ENCODE data around the gene FBXO46. TPM values are rescaled to one million over a fixed set of nuclear protein-coding genes. Genes with fewer than 3 reads are reported as not detected.

Gene FBXO46
- total RNA-seq, 2 experiments from 2014 or later = 17.2 to 17.5 TPM

DNA sequence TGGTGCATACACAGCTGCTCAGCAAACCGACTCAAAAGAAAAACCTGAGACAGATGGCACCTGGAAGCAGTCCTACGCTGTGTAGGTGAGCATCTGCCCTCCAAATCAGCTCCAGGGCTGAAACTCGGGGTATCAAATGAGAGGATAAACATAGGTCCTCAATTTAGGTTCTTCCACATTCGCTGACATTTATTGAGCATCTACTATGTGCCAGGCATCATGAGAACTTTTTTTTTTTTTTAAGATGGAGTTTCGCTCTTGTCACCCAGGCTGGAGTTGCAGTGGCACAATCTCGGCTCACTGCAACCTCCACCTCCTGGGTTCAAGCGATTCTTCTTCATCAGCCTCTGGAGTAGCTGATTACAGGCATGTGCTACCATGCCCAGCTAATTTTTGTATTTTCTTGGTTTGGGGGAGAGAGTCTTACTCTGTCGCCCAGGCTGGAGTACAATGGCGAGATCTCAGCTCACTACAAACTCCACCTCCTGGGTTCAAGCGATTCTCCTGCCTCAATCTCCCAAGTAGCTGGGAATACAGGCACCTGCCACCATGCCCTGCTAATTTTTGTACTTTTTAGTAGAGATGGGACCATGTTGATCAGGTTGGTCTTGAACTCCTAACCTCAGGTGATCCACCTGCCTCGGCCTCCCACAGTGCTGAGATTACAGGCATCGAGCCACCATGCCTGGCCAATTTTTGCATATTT lies 24.8 kb downstream of the FBXO46 start:
- CTCF ChIA-PET = interaction anchor here (2.1 kb wide), 1 partner anchor 12 kb away, joined by 5 read pairs; no protein-coding TSS in a partner anchor
- Mint-ChIP-seq H3K4me1 (ENCODE audit: low read depth) (peaks cover 11% of the 10 kb centered on the region), H3K36me3 (ENCODE audit: low read depth) (peaks cover 22% of the 10 kb centered on the region), H3K4me3 (no peak overlapping the region), H3K9me3 (no peaks in the 10 kb centered on the region), H3K27ac (no peak overlapping the region), H3K27me3 (no peaks in the 10 kb centered on the region)
- ATAC-seq (ENCODE audit: poor library complexity) (no peak), DNase-seq (no peak)
- H3K36me3 ChIP-seq (ENCODE audit: insufficient read depth, low read length) = peaks cover 18% of the 10 kb centered on the region
- TF ChIP-seq, protein P1, sequence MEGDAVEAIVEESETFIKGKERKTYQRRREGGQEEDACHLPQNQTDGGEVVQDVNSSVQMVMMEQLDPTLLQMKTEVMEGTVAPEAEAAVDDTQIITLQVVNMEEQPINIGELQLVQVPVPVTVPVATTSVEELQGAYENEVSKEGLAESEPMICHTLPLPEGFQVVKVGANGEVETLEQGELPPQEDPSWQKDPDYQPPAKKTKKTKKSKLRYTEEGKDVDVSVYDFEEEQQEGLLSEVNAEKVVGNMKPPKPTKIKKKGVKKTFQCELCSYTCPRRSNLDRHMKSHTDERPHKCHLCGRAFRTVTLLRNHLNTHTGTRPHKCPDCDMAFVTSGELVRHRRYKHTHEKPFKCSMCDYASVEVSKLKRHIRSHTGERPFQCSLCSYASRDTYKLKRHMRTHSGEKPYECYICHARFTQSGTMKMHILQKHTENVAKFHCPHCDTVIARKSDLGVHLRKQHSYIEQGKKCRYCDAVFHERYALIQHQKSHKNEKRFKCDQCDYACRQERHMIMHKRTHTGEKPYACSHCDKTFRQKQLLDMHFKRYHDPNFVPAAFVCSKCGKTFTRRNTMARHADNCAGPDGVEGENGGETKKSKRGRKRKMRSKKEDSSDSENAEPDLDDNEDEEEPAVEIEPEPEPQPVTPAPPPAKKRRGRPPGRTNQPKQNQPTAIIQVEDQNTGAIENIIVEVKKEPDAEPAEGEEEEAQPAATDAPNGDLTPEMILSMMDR (IDR thresholded peaks at IDR 0.05) = no peak
- POLR2A ChIA-PET = interaction anchor here (1.1 kb wide), 1 partner anchor 11 kb away, joined by 3 read pairs; no protein-coding TSS in a partner anchor
- no peak overlapping the region for H3K27ac ChIP-seq (ENCODE audit: low read depth in 1 of 2, low read length in 2 of 2)
- H3K27me3 ChIP-seq (ENCODE audit: control insufficient read depth in 1 of 2, insufficient read depth in 2 of 2, low read length in 2 of 2) = no peaks in the 10 kb centered on the region
- H3K4me1 ChIP-seq (ENCODE audit: insufficient read depth, low read length) = peaks cover 7% of the 10 kb centered on the region
- intact Hi-C loops (cut with DNase I, micrococcal nuclease) = no loop called here
- H3K4me3 ChIP-seq (ENCODE audit: low read length) = no peak overlapping the region
- no peaks in the 10 kb centered on the region for H3K9me3 ChIP-seq (ENCODE audit: control insufficient read depth in 1 of 2, insufficient read depth in 1 of 2, low read length in 2 of 2)

DNA sequence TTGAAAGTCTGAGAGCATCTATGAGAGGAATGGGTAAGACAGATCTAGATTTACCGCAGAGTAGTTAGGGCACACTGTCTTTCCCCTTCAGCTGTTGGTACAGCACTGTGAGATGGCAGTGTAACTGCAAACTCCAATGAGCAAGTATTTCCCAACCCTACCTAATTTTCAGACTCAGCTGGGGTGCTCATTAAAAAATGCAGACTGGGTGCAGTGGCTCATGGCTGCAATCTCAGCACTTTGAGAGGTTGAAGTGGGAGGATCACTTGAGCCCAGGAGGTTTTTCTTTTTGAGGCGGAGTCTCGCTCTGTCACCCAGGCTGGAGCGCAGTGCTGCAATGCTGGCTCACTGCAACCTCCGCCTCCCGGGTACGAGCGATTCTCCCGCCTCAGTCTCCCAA lies 25.6 kb downstream of the FBXO46 start:
- ChIA-PET POLR2A (interaction anchor here (1.1 kb wide), 1 partner anchor 11 kb away, joined by 3 read pairs; no protein-coding TSS in a partner anchor), CTCF (interaction anchor here (2.1 kb wide), 1 partner anchor 11 kb away, joined by 5 read pairs; no protein-coding TSS in a partner anchor)
- Mint-ChIP-seq H3K36me3 (ENCODE audit: low read depth) (peaks cover 15% of the 10 kb centered on the region), H3K9me3 (no peaks in the 10 kb centered on the region), H3K4me1 (ENCODE audit: low read depth) (peaks cover 4% of the 10 kb centered on the region), H3K27ac (no peak overlapping the region), H3K4me3 (no peak overlapping the region), H3K27me3 (no peaks in the 10 kb centered on the region)
- TF ChIP-seq, protein P1 (IDR thresholded peaks at IDR 0.05) = no peak
- Histone ChIP-seq H3K36me3 (ENCODE audit: insufficient read depth, low read length) (peaks cover 15% of the 10 kb centered on the region), H3K9me3 (ENCODE audit: control insufficient read depth in 1 of 2, insufficient read depth in 1 of 2, low read length in 2 of 2) (no peaks in the 10 kb centered on the region), H3K27ac (ENCODE audit: low read depth in 1 of 2, low read length in 2 of 2) (no peak overlapping the region), H3K27me3 (ENCODE audit: control insufficient read depth in 1 of 2, insufficient read depth in 2 of 2, low read length in 2 of 2) (no peaks in the 10 kb centered on the region), H3K4me1 (ENCODE audit: insufficient read depth, low read length) (peaks cover 7% of the 10 kb centered on the region), H3K4me3 (ENCODE audit: low read length) (no peak overlapping the region)
- intact Hi-C loops (cut with DNase I, micrococcal nuclease) = no loop called here
- DNase-seq = no peak
- ATAC-seq (ENCODE audit: poor library complexity) = no peak

DNA sequence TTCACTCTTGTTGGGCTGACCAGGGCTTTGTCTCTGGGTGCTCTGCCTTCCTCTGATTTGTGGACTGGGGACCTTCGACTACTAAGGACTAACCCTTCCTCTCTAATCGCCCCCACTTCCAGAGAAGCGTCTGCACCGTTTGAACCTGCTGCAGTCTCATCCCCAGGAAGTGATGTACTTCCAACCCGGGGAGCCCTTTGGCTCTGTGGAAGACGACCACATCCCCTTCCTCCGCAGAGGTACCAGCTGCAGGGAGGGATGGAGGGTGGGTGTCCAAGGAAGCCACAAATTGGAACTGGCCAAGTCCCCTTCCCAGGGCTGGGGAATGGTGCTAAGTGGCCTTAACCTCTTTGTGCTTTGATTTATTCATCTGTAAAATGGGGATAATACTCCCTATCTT lies 29.0 kb downstream of the FBXO46 start:
- no peak overlapping the region for H3K4me3 Mint-ChIP-seq
- H3K36me3 Mint-ChIP-seq (ENCODE audit: low read depth) = peaks cover 18% of the 10 kb centered on the region
- H3K27me3 ChIP-seq (ENCODE audit: control insufficient read depth in 1 of 2, insufficient read depth in 2 of 2, low read length in 2 of 2) = no peaks in the 10 kb centered on the region
- TF ChIP-seq, protein P1 (IDR thresholded peaks at IDR 0.05) = no peak
- no peaks in the 10 kb centered on the region for H3K9me3 Mint-ChIP-seq
- no peaks in the 10 kb centered on the region for H3K27me3 Mint-ChIP-seq
- peaks cover 2% of the 10 kb centered on the region for H3K4me1 ChIP-seq (ENCODE audit: insufficient read depth, low read length)
- no peak for ATAC-seq (ENCODE audit: poor library complexity)
- H3K4me1 Mint-ChIP-seq (ENCODE audit: low read depth) = no peaks in the 10 kb centered on the region
- H3K27ac ChIP-seq (ENCODE audit: low read depth in 1 of 2, low read length in 2 of 2) = no peak overlapping the region
- H3K27ac Mint-ChIP-seq = no peak overlapping the region
- peaks cover 13% of the 10 kb centered on the region for H3K36me3 ChIP-seq (ENCODE audit: insufficient read depth, low read length)
- POLR2A ChIA-PET = interaction anchor here (1.3 to 2.0 kb wide), 2 partner anchors 9 to 16 kb away, joined by 3 to 7 read pairs; partner anchors contain the start of gene QPCTL
- no peak overlapping the region for H3K4me3 ChIP-seq (ENCODE audit: low read length)
- no peak for DNase-seq
- no peaks in the 10 kb centered on the region for H3K9me3 ChIP-seq (ENCODE audit: control insufficient read depth in 1 of 2, insufficient read depth in 1 of 2, low read length in 2 of 2)
- CTCF ChIA-PET = no interaction called here
- intact Hi-C loops (cut with DNase I, micrococcal nuclease) = no loop called here

Measured in CD4-positive, alpha-beta T cell (primary cell).